GM18861 (cell line): ENCODE measurements around the gene GRID2.

Experiments used
- ATAC-seq: cut with Tn5 transposase; IDR thresholded peaks from one replicate; pipeline ENCODE4 v1.9.1; 2021; ENCODE audit not compliant: unreplicated experiment

Gene GRID2

GRCh38 chr4:92677805-92678204 lies 374.0 kb downstream of the GRID2 start:
- no peak for ATAC-seq

- no peak for ATAC-seq
Observed at GRCh38 chr4:92678292-92678691, 374.5 kb downstream of the GRID2 start.

GRCh38 chr4:92679149-92679548 lies 375.4 kb downstream of the GRID2 start:
- ATAC-seq = no peak

GRCh38 chr4:92714640-92715039 lies 410.9 kb downstream of the GRID2 start:
- no peak for ATAC-seq

GRCh38 chr4:92733231-92733630 lies 429.5 kb downstream of the GRID2 start:
- no peak for ATAC-seq

- ATAC-seq = no peak
Observed at GRCh38 chr4:92735025-92735665, 431.4 kb downstream of the GRID2 start.

GRCh38 chr4:92760433-92760832 lies 456.7 kb downstream of the GRID2 start:
- ATAC-seq = no peak

- ATAC-seq = no peak
Observed at GRCh38 chr4:92776080-92776479, 472.3 kb downstream of the GRID2 start.

GRCh38 chr4:92789741-92790140 lies 486.0 kb downstream of the GRID2 start:
- no peak for ATAC-seq

GRCh38 chr4:92791871-92792440 lies 488.2 kb downstream of the GRID2 start:
- no peak for ATAC-seq

GRCh38 chr4:92809381-92809780 lies 505.6 kb downstream of the GRID2 start:
- no peak for ATAC-seq

- no peak for ATAC-seq
Observed at GRCh38 chr4:92812652-92813051, 508.9 kb downstream of the GRID2 start.

- ATAC-seq = no peak
Observed at GRCh38 chr4:92814677-92815076, 510.9 kb downstream of the GRID2 start.

- ATAC-seq = no peak
Observed at GRCh38 chr4:92825256-92825655, 521.5 kb downstream of the GRID2 start.

GRCh38 chr4:92825791-92826190 lies 522.0 kb downstream of the GRID2 start:
- no peak for ATAC-seq

GRCh38 chr4:92830771-92831170 lies 527.0 kb downstream of the GRID2 start:
- ATAC-seq = no peak

- ATAC-seq = no peak
Observed at GRCh38 chr4:92840880-92841279, 537.1 kb downstream of the GRID2 start.

GRCh38 chr4:92843784-92844183 lies 540.0 kb downstream of the GRID2 start:
- no peak for ATAC-seq

GRCh38 chr4:92847026-92847425 lies 543.3 kb downstream of the GRID2 start:
- ATAC-seq = no peak

- ATAC-seq = no peak
Observed at GRCh38 chr4:92862509-92862908, 558.7 kb downstream of the GRID2 start.

GRCh38 chr4:92864096-92864495 lies 560.3 kb downstream of the GRID2 start:
- ATAC-seq = no peak

- no peak for ATAC-seq
Observed at GRCh38 chr4:92872604-92873003, 568.8 kb downstream of the GRID2 start.

- no peak for ATAC-seq
Observed at GRCh38 chr4:92885632-92886031, 581.9 kb downstream of the GRID2 start.
